ENCODE data around the gene SLC7A6OS.

SLC7A6OS gene

DNA sequence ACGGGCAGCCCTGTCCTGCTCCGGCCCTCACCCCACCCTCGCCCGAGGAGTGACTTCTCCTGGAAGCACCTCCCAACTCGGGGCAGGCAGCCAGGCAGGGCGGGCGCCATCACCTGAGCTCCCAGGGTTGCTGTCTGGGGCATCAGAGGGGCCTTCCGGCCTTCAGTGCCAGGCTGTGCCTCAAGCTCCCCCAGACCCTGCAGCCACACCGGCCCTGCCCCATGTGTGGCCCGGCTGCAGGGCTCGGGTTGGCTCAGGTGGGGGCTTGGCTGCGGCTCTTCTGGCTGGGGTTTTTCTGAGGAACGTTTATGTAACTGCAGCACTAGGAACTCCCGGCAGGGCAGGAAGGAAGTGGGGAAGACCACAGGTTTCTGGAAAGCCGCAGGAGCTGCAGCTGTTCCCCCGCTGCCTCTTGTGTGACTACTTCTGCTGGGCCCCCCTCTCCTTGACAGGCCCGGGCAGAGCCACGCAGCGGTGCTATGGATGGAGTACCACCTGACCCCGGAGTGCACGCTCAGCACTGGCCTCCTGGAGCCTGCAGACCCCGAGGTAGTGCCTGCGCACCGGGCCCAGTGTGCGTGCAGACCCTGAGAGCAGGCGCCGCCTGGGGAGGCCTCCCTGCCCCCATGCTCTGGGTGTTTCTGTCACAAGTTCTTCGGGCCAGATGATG lies 45.6 kb upstream of the SLC7A6OS start (continued):
- TF ChIP-seq, protein P1, sequence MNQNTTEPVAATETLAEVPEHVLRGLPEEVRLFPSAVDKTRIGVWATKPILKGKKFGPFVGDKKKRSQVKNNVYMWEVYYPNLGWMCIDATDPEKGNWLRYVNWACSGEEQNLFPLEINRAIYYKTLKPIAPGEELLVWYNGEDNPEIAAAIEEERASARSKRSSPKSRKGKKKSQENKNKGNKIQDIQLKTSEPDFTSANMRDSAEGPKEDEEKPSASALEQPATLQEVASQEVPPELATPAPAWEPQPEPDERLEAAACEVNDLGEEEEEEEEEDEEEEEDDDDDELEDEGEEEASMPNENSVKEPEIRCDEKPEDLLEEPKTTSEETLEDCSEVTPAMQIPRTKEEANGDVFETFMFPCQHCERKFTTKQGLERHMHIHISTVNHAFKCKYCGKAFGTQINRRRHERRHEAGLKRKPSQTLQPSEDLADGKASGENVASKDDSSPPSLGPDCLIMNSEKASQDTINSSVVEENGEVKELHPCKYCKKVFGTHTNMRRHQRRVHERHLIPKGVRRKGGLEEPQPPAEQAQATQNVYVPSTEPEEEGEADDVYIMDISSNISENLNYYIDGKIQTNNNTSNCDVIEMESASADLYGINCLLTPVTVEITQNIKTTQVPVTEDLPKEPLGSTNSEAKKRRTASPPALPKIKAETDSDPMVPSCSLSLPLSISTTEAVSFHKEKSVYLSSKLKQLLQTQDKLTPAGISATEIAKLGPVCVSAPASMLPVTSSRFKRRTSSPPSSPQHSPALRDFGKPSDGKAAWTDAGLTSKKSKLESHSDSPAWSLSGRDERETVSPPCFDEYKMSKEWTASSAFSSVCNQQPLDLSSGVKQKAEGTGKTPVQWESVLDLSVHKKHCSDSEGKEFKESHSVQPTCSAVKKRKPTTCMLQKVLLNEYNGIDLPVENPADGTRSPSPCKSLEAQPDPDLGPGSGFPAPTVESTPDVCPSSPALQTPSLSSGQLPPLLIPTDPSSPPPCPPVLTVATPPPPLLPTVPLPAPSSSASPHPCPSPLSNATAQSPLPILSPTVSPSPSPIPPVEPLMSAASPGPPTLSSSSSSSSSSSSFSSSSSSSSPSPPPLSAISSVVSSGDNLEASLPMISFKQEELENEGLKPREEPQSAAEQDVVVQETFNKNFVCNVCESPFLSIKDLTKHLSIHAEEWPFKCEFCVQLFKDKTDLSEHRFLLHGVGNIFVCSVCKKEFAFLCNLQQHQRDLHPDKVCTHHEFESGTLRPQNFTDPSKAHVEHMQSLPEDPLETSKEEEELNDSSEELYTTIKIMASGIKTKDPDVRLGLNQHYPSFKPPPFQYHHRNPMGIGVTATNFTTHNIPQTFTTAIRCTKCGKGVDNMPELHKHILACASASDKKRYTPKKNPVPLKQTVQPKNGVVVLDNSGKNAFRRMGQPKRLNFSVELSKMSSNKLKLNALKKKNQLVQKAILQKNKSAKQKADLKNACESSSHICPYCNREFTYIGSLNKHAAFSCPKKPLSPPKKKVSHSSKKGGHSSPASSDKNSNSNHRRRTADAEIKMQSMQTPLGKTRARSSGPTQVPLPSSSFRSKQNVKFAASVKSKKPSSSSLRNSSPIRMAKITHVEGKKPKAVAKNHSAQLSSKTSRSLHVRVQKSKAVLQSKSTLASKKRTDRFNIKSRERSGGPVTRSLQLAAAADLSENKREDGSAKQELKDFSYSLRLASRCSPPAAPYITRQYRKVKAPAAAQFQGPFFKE (tag by site-specific recombination; IDR thresholded peaks at IDR 0.05; ENCODE audit: borderline replicate concordance): no peak
- TF ChIP-seq ZNF146 (tag by site-specific recombination; IDR thresholded peaks at IDR 0.05) (no peak), KLF7 (tag by site-specific recombination; IDR thresholded peaks at IDR 0.05; ENCODE audit: borderline replicate concordance) (no peak), REPIN1 (tag by site-specific recombination; IDR thresholded peaks at IDR 0.05; ENCODE audit: low read depth) (no peak), ZNF350 (tag by site-specific recombination; IDR thresholded peaks at IDR 0.05) (no peak), OVOL3 (tag by site-specific recombination; IDR thresholded peaks at IDR 0.05) (no peak), ZNF416 (tag by site-specific recombination; IDR thresholded peaks at IDR 0.05) (no peak), ZNF558 (tag by site-specific recombination; IDR thresholded peaks at IDR 0.05) (no peak), WT1 (tag by site-specific recombination; IDR thresholded peaks at IDR 0.05) (no peak), IKZF3 (tag by site-specific recombination; IDR thresholded peaks at IDR 0.05) (no peak), MEIS1 (CRISPR knock-in tag; IDR thresholded peaks at IDR 0.05; ENCODE audit: borderline replicate concordance) (no peak), ZBTB21 (tag by site-specific recombination; IDR thresholded peaks at IDR 0.05) (no peak), ZNF549 (tag by site-specific recombination; IDR thresholded peaks at IDR 0.05) (no peak)
- TF ChIP-seq, protein P2, sequence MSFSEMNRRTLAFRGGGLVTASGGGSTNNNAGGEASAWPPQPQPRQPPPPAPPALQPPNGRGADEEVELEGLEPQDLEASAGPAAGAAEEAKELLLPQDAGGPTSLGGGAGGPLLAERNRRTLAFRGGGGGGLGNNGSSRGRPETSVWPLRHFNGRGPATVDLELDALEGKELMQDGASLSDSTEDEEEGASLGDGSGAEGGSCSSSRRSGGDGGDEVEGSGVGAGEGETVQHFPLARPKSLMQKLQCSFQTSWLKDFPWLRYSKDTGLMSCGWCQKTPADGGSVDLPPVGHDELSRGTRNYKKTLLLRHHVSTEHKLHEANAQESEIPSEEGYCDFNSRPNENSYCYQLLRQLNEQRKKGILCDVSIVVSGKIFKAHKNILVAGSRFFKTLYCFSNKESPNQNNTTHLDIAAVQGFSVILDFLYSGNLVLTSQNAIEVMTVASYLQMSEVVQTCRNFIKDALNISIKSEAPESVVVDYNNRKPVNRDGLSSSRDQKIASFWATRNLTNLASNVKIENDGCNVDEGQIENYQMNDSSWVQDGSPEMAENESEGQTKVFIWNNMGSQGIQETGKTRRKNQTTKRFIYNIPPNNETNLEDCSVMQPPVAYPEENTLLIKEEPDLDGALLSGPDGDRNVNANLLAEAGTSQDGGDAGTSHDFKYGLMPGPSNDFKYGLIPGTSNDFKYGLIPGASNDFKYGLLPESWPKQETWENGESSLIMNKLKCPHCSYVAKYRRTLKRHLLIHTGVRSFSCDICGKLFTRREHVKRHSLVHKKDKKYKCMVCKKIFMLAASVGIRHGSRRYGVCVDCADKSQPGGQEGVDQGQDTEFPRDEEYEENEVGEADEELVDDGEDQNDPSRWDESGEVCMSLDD (tag by site-specific recombination; IDR thresholded peaks at IDR 0.05): no peak
- TF ChIP-seq, protein P3, sequence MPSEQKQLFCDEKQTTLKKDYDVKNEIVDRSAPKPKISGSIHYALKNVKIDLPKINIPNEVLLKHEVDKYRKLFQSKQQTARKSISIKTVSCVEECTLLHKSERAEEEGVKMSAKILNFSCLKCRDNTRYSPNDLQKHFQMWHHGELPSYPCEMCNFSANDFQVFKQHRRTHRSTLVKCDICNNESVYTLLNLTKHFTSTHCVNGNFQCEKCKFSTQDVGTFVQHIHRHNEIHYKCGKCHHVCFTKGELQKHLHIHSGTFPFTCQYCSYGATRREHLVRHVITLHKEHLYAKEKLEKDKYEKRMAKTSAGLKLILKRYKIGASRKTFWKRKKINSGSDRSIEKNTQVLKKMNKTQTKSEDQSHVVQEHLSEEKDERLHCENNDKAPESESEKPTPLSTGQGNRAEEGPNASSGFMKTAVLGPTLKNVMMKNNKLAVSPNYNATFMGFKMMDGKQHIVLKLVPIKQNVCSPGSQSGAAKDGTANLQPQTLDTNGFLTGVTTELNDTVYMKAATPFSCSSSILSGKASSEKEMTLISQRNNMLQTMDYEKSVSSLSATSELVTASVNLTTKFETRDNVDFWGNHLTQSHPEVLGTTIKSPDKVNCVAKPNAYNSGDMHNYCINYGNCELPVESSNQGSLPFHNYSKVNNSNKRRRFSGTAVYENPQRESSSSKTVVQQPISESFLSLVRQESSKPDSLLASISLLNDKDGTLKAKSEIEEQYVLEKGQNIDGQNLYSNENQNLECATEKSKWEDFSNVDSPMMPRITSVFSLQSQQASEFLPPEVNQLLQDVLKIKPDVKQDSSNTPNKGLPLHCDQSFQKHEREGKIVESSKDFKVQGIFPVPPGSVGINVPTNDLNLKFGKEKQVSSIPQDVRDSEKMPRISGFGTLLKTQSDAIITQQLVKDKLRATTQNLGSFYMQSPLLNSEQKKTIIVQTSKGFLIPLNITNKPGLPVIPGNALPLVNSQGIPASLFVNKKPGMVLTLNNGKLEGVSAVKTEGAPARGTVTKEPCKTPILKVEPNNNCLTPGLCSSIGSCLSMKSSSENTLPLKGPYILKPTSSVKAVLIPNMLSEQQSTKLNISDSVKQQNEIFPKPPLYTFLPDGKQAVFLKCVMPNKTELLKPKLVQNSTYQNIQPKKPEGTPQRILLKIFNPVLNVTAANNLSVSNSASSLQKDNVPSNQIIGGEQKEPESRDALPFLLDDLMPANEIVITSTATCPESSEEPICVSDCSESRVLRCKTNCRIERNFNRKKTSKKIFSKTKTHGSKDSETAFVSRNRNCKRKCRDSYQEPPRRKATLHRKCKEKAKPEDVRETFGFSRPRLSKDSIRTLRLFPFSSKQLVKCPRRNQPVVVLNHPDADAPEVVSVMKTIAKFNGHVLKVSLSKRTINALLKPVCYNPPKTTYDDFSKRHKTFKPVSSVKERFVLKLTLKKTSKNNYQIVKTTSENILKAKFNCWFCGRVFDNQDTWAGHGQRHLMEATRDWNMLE (tag by site-specific recombination; conservative IDR thresholded peaks at IDR 0.05; ENCODE audit: low read depth): no peak

Measured in HEK293 (cell line).